GM12873 (cell line): ENCODE results near the gene LRRC4B.

ENCODE experiments used
- TF ChIP-seq, protein P1 (sequence below): IDR thresholded peaks from 2 replicates; pipeline ENCODE4 v1.5.1; 2012; ENCODE audit warnings: low read depth, mild to moderate bottlenecking, moderate library complexity, low read length, control low read depth; ENCODE audit not compliant: insufficient read depth; ENCODE audit errors: missing control alignments

Gene LRRC4B

DNA sequence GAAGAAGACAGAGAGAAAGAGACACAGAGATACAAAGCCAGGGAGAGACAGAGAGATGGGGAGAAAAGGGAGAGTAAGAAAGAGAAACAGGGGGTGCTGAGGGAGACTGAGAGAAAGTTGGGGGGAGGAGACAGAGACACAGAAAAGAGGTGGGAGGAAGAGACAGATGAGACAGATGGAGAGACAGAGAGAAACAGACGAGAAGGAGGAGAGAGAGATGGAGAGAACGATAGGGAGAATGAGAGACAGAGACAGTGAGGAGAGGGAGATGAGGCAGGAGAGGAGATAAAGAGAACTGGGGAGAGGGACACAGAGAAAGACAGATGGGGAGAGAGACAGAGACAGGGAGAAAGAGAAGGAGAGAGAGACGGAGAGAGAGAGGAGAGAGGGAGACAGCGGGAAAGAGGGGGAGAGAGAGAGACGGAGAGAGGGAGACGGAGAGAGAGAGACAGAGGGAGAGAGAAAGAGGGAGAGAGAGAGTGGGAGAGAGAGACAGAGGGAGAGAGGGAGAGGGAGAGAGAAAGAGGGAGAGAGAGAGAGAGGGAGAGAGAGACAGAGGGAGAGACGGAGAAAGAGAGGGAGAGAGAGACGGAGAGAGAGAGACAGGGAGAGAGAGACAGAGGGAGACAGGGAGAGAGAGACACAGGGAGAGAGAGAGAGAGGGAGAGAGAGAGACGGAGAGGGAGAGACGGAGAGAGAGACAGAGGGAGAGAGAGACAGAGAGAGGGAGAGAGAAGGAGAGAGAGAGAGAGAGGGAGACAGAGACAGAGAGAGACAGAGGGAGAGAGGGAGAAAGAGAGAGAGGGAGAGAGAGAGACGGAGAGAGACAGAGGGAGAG, 69.8 kb downstream of the LRRC4B start:
- TF ChIP-seq, protein P1, sequence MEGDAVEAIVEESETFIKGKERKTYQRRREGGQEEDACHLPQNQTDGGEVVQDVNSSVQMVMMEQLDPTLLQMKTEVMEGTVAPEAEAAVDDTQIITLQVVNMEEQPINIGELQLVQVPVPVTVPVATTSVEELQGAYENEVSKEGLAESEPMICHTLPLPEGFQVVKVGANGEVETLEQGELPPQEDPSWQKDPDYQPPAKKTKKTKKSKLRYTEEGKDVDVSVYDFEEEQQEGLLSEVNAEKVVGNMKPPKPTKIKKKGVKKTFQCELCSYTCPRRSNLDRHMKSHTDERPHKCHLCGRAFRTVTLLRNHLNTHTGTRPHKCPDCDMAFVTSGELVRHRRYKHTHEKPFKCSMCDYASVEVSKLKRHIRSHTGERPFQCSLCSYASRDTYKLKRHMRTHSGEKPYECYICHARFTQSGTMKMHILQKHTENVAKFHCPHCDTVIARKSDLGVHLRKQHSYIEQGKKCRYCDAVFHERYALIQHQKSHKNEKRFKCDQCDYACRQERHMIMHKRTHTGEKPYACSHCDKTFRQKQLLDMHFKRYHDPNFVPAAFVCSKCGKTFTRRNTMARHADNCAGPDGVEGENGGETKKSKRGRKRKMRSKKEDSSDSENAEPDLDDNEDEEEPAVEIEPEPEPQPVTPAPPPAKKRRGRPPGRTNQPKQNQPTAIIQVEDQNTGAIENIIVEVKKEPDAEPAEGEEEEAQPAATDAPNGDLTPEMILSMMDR: no peak

DNA sequence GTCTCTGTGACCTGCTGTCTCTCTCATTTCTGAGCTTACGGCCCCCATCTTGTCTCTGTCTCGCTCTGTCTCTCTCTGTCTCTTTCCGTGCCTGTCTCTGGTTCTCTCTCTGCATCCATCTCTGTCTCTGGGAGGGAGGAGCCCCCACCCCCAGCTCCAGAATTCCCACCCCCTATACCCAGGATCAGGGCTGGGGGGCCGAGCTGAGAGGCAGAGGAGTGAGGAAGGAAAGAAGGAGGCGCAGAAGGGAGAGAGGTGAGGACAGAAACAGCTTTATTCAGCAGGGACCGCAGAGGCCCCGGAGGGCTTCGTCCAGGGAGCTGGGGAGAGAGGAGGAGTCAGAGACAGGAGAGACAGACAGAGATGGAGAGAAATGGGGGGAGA, 71.2 kb downstream of the LRRC4B start:
- TF ChIP-seq, protein P1: no peak

DNA sequence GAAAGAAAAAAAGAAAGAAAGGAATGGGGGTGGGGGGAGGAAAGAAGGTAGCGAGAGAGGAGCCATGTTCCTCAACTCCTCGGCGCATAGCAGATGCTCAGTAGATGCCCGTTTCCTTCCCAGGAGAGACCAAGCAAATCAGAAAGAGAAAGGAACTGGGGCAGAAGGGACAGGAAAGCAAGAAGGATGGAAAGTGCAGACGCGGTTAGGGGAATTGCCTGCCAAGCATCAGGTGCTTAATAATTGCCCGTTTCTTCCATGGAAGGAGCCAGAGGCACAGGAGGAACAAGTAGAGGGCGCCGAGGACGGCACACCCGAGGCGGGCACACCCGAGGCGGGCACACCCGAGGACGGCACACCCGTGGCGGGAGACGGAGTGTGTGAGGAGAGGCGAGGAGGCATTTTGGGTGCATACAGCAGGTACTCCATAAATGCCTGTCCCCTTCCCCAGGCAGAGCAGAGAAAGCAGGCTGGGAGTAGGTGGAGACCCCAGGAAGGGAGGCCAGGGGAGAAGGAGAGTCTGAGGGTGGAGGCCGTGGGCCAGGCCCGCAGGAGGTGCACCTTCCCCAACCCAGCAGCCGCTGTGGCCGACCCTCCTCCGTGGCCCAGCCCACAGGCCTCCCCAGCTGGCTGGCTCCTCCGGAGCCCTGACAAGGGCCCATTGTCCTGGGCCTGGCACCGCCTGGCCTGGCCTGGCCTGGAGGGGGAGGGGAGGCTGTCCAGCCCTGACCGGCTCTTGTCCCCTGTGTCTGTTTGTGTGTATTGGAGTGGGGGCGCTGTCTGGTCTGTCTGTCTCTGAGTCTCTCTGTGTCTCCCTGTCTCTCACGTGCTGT, 71.8 kb downstream of the LRRC4B start:
- TF ChIP-seq, protein P1: no peak

DNA sequence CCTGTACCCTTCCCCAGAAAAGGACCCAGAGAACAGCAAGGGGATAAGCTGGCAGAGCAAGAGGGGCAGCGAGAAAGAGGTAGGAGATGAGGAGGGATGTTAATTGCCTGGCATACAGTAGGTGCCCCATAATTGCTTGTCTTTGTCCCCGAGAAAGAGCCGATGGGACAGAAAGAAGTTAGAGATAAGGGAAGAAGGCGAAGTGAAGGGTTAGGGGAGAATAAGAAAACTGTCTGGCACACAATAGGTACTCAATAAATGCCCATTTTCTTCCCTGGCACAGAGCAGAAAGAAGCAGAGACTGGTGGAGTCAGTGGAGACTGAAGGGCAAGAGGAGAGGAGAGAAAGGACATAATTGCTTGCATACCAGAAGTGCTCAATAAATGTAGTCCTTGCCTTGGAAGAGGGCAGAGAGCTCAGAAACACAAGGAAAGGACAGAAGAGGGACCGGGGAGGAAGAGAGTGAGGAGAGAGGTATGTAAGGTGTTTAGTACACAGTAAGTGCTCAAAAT, 73.2 kb downstream of the LRRC4B start:
- TF ChIP-seq, protein P1: no peak

DNA sequence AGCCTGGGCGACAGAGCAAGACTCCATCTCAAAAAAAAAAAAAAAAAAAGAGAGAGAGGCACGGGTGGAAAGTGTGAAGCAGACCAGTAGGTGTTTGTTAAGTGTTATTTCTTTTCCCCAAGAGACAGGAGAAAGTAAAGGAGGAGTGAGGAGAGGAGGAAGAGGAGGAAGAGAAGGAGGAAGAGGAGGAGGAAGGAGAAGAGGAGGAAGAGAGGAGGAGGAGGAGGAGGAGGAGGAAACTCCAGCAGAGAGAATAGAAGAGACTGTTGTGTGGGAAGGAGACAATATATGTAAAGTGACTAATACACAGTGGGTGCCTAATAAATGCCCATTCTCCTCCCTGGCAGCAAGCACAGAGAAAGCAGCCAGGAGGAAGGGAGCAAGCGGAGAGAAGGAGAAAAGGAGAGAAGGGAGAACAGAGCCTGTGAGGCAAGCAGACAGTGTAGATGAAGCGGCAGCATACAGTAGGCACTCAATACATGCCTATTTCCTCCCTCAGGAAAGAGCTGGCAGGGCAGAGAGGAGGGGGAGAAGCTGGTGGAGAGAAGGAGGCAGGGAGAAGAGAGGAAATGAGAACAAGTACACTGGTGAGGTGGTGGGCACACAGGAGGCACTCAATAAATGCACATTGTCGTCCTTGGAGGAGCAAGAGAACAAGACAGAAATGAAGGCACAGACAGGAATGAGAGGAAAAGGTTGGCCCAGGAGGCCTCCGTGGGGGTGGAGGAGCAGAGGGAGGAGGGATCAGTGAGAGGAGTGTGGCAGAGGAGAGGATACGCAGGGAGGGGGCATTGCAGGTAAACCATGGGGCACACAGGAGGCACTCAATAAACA, 73.8 kb downstream of the LRRC4B start:
- TF ChIP-seq, protein P1: no peak

DNA sequence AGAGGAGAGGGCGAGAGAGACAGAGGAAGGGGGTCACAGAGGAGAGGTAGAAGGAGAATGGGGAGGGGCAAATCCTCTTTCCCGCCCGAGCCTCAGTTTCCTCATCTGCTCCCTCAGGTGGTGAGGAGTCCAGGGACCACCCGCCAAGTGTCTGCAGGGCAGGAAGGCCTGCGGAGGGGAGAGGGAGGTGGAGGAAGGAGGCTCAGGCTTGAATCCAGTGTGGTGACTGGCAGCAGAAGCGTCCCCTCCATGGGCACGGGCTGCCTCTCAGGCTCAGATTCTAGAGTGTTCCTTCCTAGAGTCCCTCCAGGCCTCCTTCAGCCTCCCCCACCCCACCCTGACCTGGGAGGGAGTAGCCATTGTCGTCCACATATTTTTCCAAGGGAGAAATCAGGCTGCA, 75.1 kb downstream of the LRRC4B start:
- TF ChIP-seq, protein P1: no peak
